ENCODE measurements around the gene HBG2. TPM values are rescaled to one million over a fixed set of nuclear protein-coding genes. Genes with fewer than 3 reads are reported as not detected.
"Not testable (repeated sequence)": the region's sequence is repeated elsewhere in the genome, so short reads cannot be mapped to it uniquely, and the experiment has no call there.

HBG2 gene
- total and polyA plus RNA-seq, 12 donors, result 0.12 to 1.0 (median 0.43) TPM; not detected in 8

DNA sequence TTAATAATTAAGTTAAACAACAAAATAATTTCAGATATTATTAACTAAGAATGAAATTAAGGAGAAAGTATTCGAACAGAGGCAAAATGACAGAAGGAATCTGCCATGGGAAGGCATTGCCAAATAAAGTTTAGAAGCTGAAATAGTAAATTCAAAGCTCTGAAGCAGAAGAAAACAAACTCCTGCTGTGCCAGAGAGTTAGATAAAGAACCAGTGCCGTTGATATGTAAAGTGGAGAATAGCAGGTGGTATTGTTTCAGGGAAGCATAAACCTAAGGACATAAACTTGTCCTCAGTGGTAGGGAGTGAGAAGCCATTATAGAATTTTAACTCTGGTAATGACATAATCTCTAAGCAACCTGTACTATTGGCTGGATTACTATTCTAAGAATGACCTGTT is 2.7 kb upstream of the HBG2 start:
- Histone ChIP-seq H3K27me3 (peaks cover 0 to 9% (median 0%) of the 10 kb centered on the region in 7 donors), H3K4me3 (no peak overlapping the region), H3K27ac (no peak overlapping the region), H3K4me1 (no peaks in the 10 kb centered on the region), H3K9me3 (peaks cover 0 to 16% (median 0%) of the 10 kb centered on the region in 11 donors), H3K36me3 (no peaks in the 10 kb centered on the region)
- no peak for ATAC-seq
- 15 to 18% methylated on average over 2 of the region's 2 CpGs for WGBS, 2 donors
- intact Hi-C loops (cut with DNase I), result no loop called here
- no peak for DNase-seq
- TF ChIP-seq, protein P1, sequence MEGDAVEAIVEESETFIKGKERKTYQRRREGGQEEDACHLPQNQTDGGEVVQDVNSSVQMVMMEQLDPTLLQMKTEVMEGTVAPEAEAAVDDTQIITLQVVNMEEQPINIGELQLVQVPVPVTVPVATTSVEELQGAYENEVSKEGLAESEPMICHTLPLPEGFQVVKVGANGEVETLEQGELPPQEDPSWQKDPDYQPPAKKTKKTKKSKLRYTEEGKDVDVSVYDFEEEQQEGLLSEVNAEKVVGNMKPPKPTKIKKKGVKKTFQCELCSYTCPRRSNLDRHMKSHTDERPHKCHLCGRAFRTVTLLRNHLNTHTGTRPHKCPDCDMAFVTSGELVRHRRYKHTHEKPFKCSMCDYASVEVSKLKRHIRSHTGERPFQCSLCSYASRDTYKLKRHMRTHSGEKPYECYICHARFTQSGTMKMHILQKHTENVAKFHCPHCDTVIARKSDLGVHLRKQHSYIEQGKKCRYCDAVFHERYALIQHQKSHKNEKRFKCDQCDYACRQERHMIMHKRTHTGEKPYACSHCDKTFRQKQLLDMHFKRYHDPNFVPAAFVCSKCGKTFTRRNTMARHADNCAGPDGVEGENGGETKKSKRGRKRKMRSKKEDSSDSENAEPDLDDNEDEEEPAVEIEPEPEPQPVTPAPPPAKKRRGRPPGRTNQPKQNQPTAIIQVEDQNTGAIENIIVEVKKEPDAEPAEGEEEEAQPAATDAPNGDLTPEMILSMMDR (IDR thresholded peaks at IDR 0.05), result no peak

DNA sequence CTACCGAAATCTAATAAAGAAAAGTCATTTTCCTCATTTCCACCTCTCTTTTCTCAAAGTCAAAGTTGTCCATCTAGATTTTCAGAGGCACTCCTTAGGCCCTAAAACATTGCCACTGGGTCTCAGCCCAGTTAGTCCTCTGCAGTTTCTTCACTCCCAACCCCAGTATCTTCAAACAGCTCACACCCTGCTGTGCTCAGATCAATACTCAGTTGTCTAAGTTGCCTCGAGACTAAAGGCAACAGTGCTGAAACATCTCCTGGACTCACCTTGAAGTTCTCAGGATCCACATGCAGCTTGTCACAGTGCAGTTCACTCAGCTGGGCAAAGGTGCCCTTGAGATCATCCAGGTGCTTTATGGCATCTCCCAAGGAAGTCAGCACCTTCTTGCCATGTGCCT is 558 bp downstream of the HBG2 start:
- H3K27me3 ChIP-seq; H3K4me1 ChIP-seq; H3K9me3 ChIP-seq; H3K27ac ChIP-seq; H3K4me3 ChIP-seq; ATAC-seq; DNase-seq; intact Hi-C loops (cut with DNase I); H3K36me3 ChIP-seq: not testable (repeated sequence)
- 61 to 66% methylated on average over 2 of the region's 2 CpGs for WGBS, 2 donors

GRCh38 chr11:5253440-5253839 is 1.1 kb downstream of the HBG2 start:
- H3K4me1 ChIP-seq; ATAC-seq; H3K4me3 ChIP-seq; DNase-seq; H3K9me3 ChIP-seq; intact Hi-C loops (cut with DNase I); H3K36me3 ChIP-seq; H3K27ac ChIP-seq; H3K27me3 ChIP-seq: not testable (repeated sequence)
- 88% methylated on average over 5 of the region's 5 CpGs for WGBS, 2 donors

DNA sequence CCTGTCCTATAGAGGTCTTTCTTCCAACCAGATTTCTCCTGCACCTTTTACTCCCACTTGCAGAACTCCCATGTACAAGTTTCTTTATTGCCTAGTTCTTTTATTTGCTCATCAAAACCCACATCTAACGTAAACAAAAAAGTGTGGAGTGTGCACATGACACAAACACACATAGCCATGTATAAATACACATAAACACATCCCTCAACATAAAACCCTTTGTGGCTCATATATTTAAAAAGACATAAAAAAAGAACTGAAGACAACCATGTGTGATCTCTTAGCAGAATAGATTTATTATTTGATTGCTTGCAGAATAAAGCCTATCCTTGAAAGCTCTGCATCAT is 1.7 kb downstream of the HBG2 start:
- H3K36me3 ChIP-seq, result no peaks in the 10 kb centered on the region
- no peak for DNase-seq
- no peaks in the 10 kb centered on the region for H3K4me1 ChIP-seq
- no peaks in the 10 kb centered on the region for H3K9me3 ChIP-seq
- H3K4me3 ChIP-seq, result no peak overlapping the region
- WGBS, 2 donors, result 70% methylated on average over 1 of the region's 1 CpG
- peaks cover 0 to 10% (median 0%) of the 10 kb centered on the region in 7 donors for H3K27me3 ChIP-seq
- H3K27ac ChIP-seq, result no peak overlapping the region
- intact Hi-C loops (cut with DNase I), result no loop called here
- ATAC-seq, result no peak
- TF ChIP-seq, protein P1 (IDR thresholded peaks at IDR 0.05), result no peak

GRCh38 chr11:5252192-5252918 is 2.2 kb downstream of the HBG2 start:
- no peaks in the 10 kb centered on the region for H3K36me3 ChIP-seq
- DNase-seq, result no peak
- H3K27me3 ChIP-seq, result peaks cover 0 to 10% (median 0%) of the 10 kb centered on the region in 7 donors
- no peaks in the 10 kb centered on the region for H3K9me3 ChIP-seq
- H3K4me3 ChIP-seq, result no peak overlapping the region
- H3K27ac ChIP-seq, result no peak overlapping the region
- ATAC-seq, result no peak
- TF ChIP-seq, protein P1 (IDR thresholded peaks at IDR 0.05), result no peak
- intact Hi-C loops (cut with DNase I), result no loop called here
- H3K4me1 ChIP-seq, result no peaks in the 10 kb centered on the region
- 71 to 77% methylated on average over 9 of the region's 9 CpGs for WGBS, 2 donors
